IMR-90 (cell line): ENCODE measurements around the gene CA12. TPM values are rescaled to one million over a fixed set of nuclear protein-coding genes. Genes with fewer than 3 reads are reported as not detected.

ENCODE experiments used
- ATAC-seq: fragments of 200-7000 bp; cut with Tn5 transposase; 2 replicates; pipeline ENCODE4 v1.9.1; 2020; ENCODE audit warnings: low read depth, mild to moderate bottlenecking, moderate library complexity
- BruUV-seq: library from RNA; stranded (reverse); fragments of 400-500 nt; replicated peaks from 2 replicates; lab custom pipeline; 2021; lab: Mats Ljungman, UMichigan
- CTCF ChIA-PET: fragments of 300-600 bp; formaldehyde crosslinking; extraction: SDS; loops from one replicate; lab custom pipeline; 2021; ENCODE audit warnings: antibody characterized with exemption; lab: Yijun Ruan, JAX
- POLR2A ChIA-PET: fragments of 300-600 bp; sonication (Branson Sonifier 250); formaldehyde crosslinking; loops from one replicate; lab custom pipeline; 2022; ENCODE audit warnings: antibody characterized with exemption; ENCODE audit not compliant: unreplicated experiment; lab: Charles Lee
- DNase-seq: peaks from one replicate; pipeline ENCODE4 v3.0.0; 2013
- H2AFZ ChIP-seq: replicated peaks from 2 replicates; pipeline ENCODE3; 2013; ENCODE audit warnings: low read length, mild to moderate bottlenecking; ENCODE audit not compliant: poor library complexity
- H2AK5ac ChIP-seq: 2 replicates; pipeline ENCODE4 v1.6.1; 2013; ENCODE audit warnings: low read depth, low read length, inconsistent platforms
- H2AK9ac ChIP-seq: replicated peaks from 2 replicates; pipeline ENCODE3; 2013; ENCODE audit warnings: mild to moderate bottlenecking, low read depth, low read length, moderate library complexity; ENCODE audit not compliant: poor library complexity
- H2BK120ac ChIP-seq: 2 replicates; pipeline ENCODE4 v1.6.1; 2013; ENCODE audit warnings: low read depth, low read length, inconsistent platforms
- H2BK15ac ChIP-seq: 3 replicates; pipeline ENCODE4 v1.6.1; 2013; ENCODE audit warnings: low read depth, low read length, inconsistent platforms
- H2BK20ac ChIP-seq: 2 replicates; pipeline ENCODE4 v1.6.1; 2013; ENCODE audit warnings: low read depth, mild to moderate bottlenecking, inconsistent platforms, low read length, moderate library complexity
- H2BK5ac ChIP-seq: 2 replicates; pipeline ENCODE4 v1.6.1; 2013; ENCODE audit warnings: mild to moderate bottlenecking, low read depth, low read length, inconsistent platforms; ENCODE audit not compliant: poor library complexity, severe bottlenecking
- H3K14ac ChIP-seq: replicated peaks from 2 replicates; pipeline ENCODE4 v1.6.1; 2013; ENCODE audit warnings: low read depth, low read length, inconsistent platforms
- H3K18ac ChIP-seq: 2 replicates; pipeline ENCODE4 v1.6.1; 2013; ENCODE audit warnings: low read depth, low read length, control low read depth
- H3K23ac ChIP-seq: 2 replicates; pipeline ENCODE4 v1.6.1; 2013; ENCODE audit warnings: low read depth, low read length, inconsistent platforms
- H3K27ac ChIP-seq: 2 replicates; pipeline ENCODE4 v1.5.1; 2013; ENCODE audit warnings: mild to moderate bottlenecking, control low read depth, low read length; ENCODE audit not compliant: insufficient read depth
- H3K27me3 ChIP-seq: 2 replicates; pipeline ENCODE4 v1.6.1; 2013; ENCODE audit warnings: low read length; ENCODE audit not compliant: control insufficient read depth, insufficient read depth
- H3K36me3 ChIP-seq: 2 replicates; pipeline ENCODE4 v1.6.1; 2013; ENCODE audit warnings: low read length, mixed read lengths; ENCODE audit not compliant: control insufficient read depth, insufficient read depth
- H3K4ac ChIP-seq: 2 replicates; pipeline ENCODE4 v1.6.1; 2013; ENCODE audit warnings: low read depth, low read length, inconsistent platforms
- H3K4me1 ChIP-seq: 2 replicates; pipeline ENCODE4 v1.6.1; 2013; ENCODE audit warnings: low read length, mixed read lengths; ENCODE audit not compliant: control insufficient read depth, insufficient read depth
- H3K4me2 ChIP-seq: 2 replicates; pipeline ENCODE4 v1.6.1; 2013; ENCODE audit warnings: low read depth, mild to moderate bottlenecking, control low read depth, low read length, moderate library complexity
- H3K4me3 ChIP-seq: 2 replicates; pipeline ENCODE4 v1.5.1; 2013; ENCODE audit warnings: low read depth, mild to moderate bottlenecking, control low read depth, low read length, moderate library complexity; ENCODE audit not compliant: insufficient read depth
- H3K56ac ChIP-seq: 2 replicates; pipeline ENCODE4 v1.6.1; 2013; ENCODE audit warnings: low read length, inconsistent platforms; ENCODE audit not compliant: insufficient read depth; ENCODE audit errors: extremely low read depth
- H3K79me1 ChIP-seq, 2 experiments: 2 replicates each; pipeline ENCODE4 v1.6.1; 2013; ENCODE audit warnings: low read length in 2 of 2, inconsistent platforms in 1 of 2, low read depth in 1 of 2
- H3K9ac ChIP-seq: 2 replicates; pipeline ENCODE4 v1.6.1; 2013; ENCODE audit warnings: low read depth, low read length, control low read depth
- H3K9me1 ChIP-seq: 2 replicates; pipeline ENCODE4 v1.6.1; 2013; ENCODE audit warnings: low read length, inconsistent platforms; ENCODE audit not compliant: insufficient read depth
- H3K9me3 ChIP-seq: 2 replicates; pipeline ENCODE4 v1.6.1; 2013; ENCODE audit warnings: low read length; ENCODE audit not compliant: control insufficient read depth, insufficient read depth
- H4K20me1 ChIP-seq: 2 replicates; pipeline ENCODE4 v1.6.1; 2013; ENCODE audit warnings: low read length, inconsistent platforms; ENCODE audit not compliant: insufficient read depth
- H4K5ac ChIP-seq: 2 replicates; pipeline ENCODE4 v1.6.1; 2013; ENCODE audit warnings: mild to moderate bottlenecking, low read depth, low read length, control low read depth
- H4K8ac ChIP-seq, 2 experiments: 2 replicates each; pipeline ENCODE4 v1.6.1; 2013; ENCODE audit warnings: low read depth in 2 of 2, low read length in 2 of 2, control low read depth in 1 of 2, inconsistent platforms in 1 of 2
- H4K91ac ChIP-seq: 2 replicates; pipeline ENCODE4 v1.6.1; 2013; ENCODE audit warnings: low read depth, low read length, inconsistent platforms; ENCODE audit not compliant: insufficient read depth
- CEBPB ChIP-seq: IDR thresholded peaks from 2 replicates; pipeline ENCODE4 v1.6.1; 2012; ENCODE audit warnings: low read depth, low read length, improper control_type of control experiment
- CHD1 ChIP-seq: IDR thresholded peaks from 2 replicates; pipeline ENCODE4 v1.6.1; 2012; ENCODE audit warnings: low read depth, low read length, improper control_type of control experiment
- ELK1 ChIP-seq: fragments of 150-350 bp; IDR thresholded peaks from 2 replicates; pipeline ENCODE4 v1.6.1; 2016; ENCODE audit warnings: low read depth, mild to moderate bottlenecking, low read length, moderate library complexity, borderline replicate concordance
- MAZ ChIP-seq: IDR thresholded peaks from 2 replicates; pipeline ENCODE4 v1.6.1; 2012; ENCODE audit warnings: low read depth, mild to moderate bottlenecking, low read length, improper control_type of control experiment, moderate library complexity, borderline replicate concordance
- POLR2A ChIP-seq: IDR thresholded peaks from 2 replicates; pipeline ENCODE4 v1.6.1; 2012; ENCODE audit warnings: mild to moderate bottlenecking, low read depth, low read length
- WGBS, 2 experiments: methylation state at CpG; one replicate each; pipeline versions ENCODE4 v1.1.5 to v1.1.7; 2013; ENCODE audit warnings: missing lambda C conversion rate in 2 of 2; ENCODE audit not compliant: insufficient read length in 1 of 2; ENCODE audit errors: extremely low coverage in 2 of 2; 5-methylcytosine and 5-hydroxymethylcytosine counted together
- dilution Hi-C: fragments of 300-500 bp; cut with HindIII; formaldehyde crosslinking; loops from one replicate; pipeline ENCODE4 v1.14.3; 2018; ENCODE audit warnings: low sequenced_read_pairs; ENCODE audit not compliant: unreplicated experiment
- in situ Hi-C: fragments of 300-500 bp; cut with MboI; formaldehyde crosslinking; loops from 3 replicates; pipeline ENCODE4 v1.14.3; 2019; ENCODE audit warnings: low sequenced_read_pairs, inconsistent platforms, mixed read lengths
- intact Hi-C: fragments of 100-400 bp; cut with micrococcal nuclease; formaldehyde crosslinking; loops from 2 replicates; pipeline ENCODE4 v1.10.0; 2022
- polyA plus RNA-seq, 3 experiments: library from polyadenylated mRNA; depleted of rRNA; stranded (reverse); fragments of >200 nt; gene quantifications; 2 replicates each; pipeline ENCODE4 v1.2.3, GENCODE V29; 2012; ENCODE audit warnings: low replicate concordance in 1 of 3
- total RNA-seq: library from RNA; depleted of rRNA; stranded (reverse); fragments of >200 nt; gene quantifications from 2 replicates; pipeline ENCODE4 v1.2.3, GENCODE V29; 2012

Gene CA12
- total and polyA plus RNA-seq, 2 of the 4 experiments (the other 2 are of a cell fraction): 33.7 to 52.6 TPM

GRCh38 chr15:63421433-63421832 is 39.8 kb upstream of the CA12 start:
- Histone ChIP-seq H3K4ac (no peak overlapping the region), H3K4me3 (no peak overlapping the region), H2BK15ac (no peak overlapping the region), H3K18ac (no peak overlapping the region), H2BK120ac (no peak overlapping the region), H4K20me1 (no peaks in the 10 kb centered on the region), H3K79me1 (no peaks in the 10 kb centered on the region), H4K91ac (no peak overlapping the region), H3K27ac (no peak overlapping the region), H3K56ac (no peak overlapping the region), H3K9me1 (no peaks in the 10 kb centered on the region), H2AK9ac (no peak overlapping the region), H3K4me1 (peaks cover 2% of the 10 kb centered on the region; the same call in 1 of the 2 replicates), H3K9me3 (peaks cover 3% of the 10 kb centered on the region), H3K23ac (no peak overlapping the region), H2BK20ac (no peak overlapping the region), H3K9ac (no peak overlapping the region), H4K5ac (no peak overlapping the region), H3K4me2 (no peak overlapping the region), H4K8ac (no peak overlapping the region), H2AK5ac (no peak overlapping the region), H2BK5ac (no peak overlapping the region), H3K27me3 (no peaks in the 10 kb centered on the region), H2AFZ (no peak overlapping the region), H3K36me3 (no peaks in the 10 kb centered on the region), H3K14ac (no peak overlapping the region)
- TF ChIP-seq MAZ (no peak), POLR2A (no peak), ELK1 (no peak), CEBPB (no peak), CHD1 (no peak)
- dilution Hi-C loops: no loop called here
- WGBS, 2 experiments: no CpG with 5 or more reads among the region's 3 CpGs
- intact Hi-C loops: no loop called here
- DNase-seq (no peak), ATAC-seq (no peak)
- BruUV-seq: no TSS peak
- ChIA-PET POLR2A (no interaction called here), CTCF (no interaction called here)
- in situ Hi-C loops: loop anchor here (25.0 kb wide), 1 partner anchor 259 kb away; the partner anchor contains the start of gene RPS27L
